ENCODE data around the gene NEK4. TPM values are rescaled to one million over a fixed set of nuclear protein-coding genes. Genes with fewer than 3 reads are reported as not detected.

The NEK4 gene
- total RNA-seq, 1 donor from 2014 or later = 32.9 TPM

DNA sequence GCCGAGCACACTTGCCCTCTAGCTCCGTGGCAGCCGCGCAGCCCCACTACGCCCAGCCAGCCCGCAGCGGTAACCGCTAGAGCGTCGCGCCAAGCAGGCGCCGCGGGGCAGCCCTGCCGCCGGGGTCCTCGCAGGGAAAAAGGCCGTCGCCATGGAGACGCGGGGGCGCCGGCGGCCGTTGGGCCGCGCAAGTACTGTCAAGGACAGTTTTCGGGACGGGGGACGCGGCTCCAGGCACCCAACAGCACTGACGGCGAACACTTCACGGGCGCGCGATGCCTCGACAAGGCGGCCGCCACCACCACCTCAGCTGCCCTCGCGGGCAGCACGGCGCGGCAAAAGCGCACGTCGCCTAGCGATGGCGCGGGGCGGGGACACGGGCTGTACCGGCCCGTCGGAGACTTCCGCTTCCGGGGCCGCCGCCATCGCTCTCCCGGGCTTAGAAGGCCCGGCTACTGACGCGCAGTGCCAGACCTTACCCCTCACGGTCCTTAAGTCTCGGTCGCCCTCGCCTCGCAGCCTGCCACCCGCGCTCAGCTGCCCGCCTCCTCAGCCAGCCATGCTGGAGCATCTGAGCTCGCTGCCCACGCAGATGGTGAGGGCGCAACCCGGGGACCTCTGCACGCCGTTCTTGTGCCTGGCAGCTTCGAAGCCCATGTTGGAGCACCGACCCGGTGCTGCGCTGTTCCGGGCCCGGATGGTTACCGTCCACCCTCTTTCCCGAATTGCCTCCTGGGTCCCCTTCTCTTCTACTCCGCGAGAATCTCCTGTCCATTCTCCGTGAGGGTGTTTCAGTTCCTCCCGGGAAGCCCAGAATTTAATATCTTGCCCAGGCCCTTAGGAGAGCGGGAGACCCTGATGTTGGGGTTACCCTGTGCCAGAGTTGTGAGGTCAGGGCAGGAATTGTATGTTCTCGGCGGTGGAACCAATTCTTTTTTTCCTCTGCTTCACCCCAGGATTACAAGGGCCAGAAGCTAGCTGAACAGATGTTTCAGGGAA is 64.8 kb downstream of the NEK4 start, which contains the start of the genes GLT8D1 and SPCS1:
Gene GLT8D1 (minus strand): TSS at position 104 of the 999 bp plus-strand sequence. CDS start 5,331 bp downstream, outside the sequence.
Gene SPCS1 (plus strand): TSS at position 419 of the 999 bp plus-strand sequence. CDS start 141 bp downstream, at position 560.
- H3K27me3 Mint-ChIP-seq (ENCODE audit: low read depth) = no peaks in the 10 kb centered on the region
- peak; percentile 69 to 87 for DNase-seq (ENCODE audit: low spot score in 2 of 2, unreplicated experiment in 2 of 2)
- no peak for TF ChIP-seq CTCF (IDR thresholded peaks at IDR 0.05; ENCODE audit: unreplicated experiment)
- H3K4me1 Mint-ChIP-seq = peaks cover 28% of the 10 kb centered on the region
- H3K4me3 Mint-ChIP-seq = peak within 1 kb of the TSS; percentile 95
- H3K9me3 Mint-ChIP-seq = no peaks in the 10 kb centered on the region
- H3K27ac Mint-ChIP-seq = peak within 1 kb of the TSS; percentile 94
- H3K36me3 Mint-ChIP-seq = no peaks in the 10 kb centered on the region

- H3K4me3 Mint-ChIP-seq = peak overlapping the region; percentile 95
Observed at GRCh38 chr3:52705438-52705687, 65.4 kb downstream of the NEK4 start.

GRCh38 chr3:52704611-52705437 is 65.9 kb downstream of the NEK4 start:
- no peak for DNase-seq (ENCODE audit: low spot score in 2 of 2, unreplicated experiment in 2 of 2)

More at GRCh38 chr3:52705438-52705687, 65.4 kb downstream of the NEK4 start:
- H3K27me3 Mint-ChIP-seq (ENCODE audit: low read depth) = no peaks in the 10 kb centered on the region
- no peaks in the 10 kb centered on the region for H3K36me3 Mint-ChIP-seq
- DNase-seq (ENCODE audit: low spot score in 2 of 2, unreplicated experiment in 2 of 2) = no peak
- TF ChIP-seq CTCF (IDR thresholded peaks at IDR 0.05; ENCODE audit: unreplicated experiment) = no peak
- peaks cover 28% of the 10 kb centered on the region for H3K4me1 Mint-ChIP-seq
- H3K9me3 Mint-ChIP-seq = no peaks in the 10 kb centered on the region
- H3K27ac Mint-ChIP-seq = peak overlapping the region; percentile 94

DNA sequence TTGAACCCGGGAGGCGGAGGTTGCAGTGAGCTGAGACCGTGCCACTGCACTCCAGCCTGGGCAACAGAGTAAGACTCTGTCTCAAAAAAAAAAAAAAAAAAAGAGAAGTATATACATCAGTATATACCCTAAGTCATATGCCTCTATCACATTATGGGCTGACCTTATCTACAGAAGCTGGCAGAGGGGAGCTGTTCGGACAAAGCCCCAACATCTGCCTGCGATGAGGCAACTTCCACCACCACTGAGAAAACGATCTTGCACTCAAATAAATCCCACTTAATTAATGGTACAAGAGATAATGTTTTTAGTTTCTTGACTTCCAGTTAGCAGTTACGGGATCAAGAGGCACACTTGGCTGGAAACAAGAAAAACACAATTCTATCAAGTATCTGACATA is 67.4 kb downstream of the NEK4 start:
- Mint-ChIP-seq H3K27me3 (ENCODE audit: low read depth) (no peaks in the 10 kb centered on the region), H3K36me3 (peaks cover 6% of the 10 kb centered on the region), H3K9me3 (no peaks in the 10 kb centered on the region), H3K27ac (no peak overlapping the region), H3K4me3 (no peak overlapping the region), H3K4me1 (peaks cover 28% of the 10 kb centered on the region)
- DNase-seq (ENCODE audit: low spot score in 2 of 2, unreplicated experiment in 2 of 2) = no peak
- no peak for TF ChIP-seq CTCF (IDR thresholded peaks at IDR 0.05; ENCODE audit: unreplicated experiment)

More at GRCh38 chr3:52704611-52705437, 65.9 kb downstream of the NEK4 start:
- Mint-ChIP-seq H3K4me3 (peak overlapping the region; percentile 95), H3K27me3 (ENCODE audit: low read depth) (no peaks in the 10 kb centered on the region), H3K36me3 (peaks cover 3% of the 10 kb centered on the region), H3K9me3 (no peaks in the 10 kb centered on the region), H3K4me1 (peaks cover 28% of the 10 kb centered on the region), H3K27ac (peak overlapping the region; percentile 94)
- TF ChIP-seq CTCF (IDR thresholded peaks at IDR 0.05; ENCODE audit: unreplicated experiment) = no peak

DNA sequence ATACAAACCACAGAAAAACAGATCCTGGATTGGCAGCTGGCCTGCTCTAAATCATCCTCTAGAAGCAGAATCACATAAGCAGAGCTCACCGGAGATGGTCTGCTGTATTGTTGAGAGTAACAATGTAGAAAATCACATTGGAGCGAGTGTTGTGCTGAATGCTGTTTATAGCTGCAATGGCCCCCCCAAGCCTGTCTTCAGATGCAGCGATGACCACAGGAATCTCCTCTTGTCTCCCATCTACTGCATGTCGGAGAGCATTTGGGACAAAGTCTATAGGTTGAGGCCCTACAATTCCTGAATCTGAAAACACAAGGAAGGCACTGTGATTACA is 73.1 kb downstream of the NEK4 start:
- H3K4me1 Mint-ChIP-seq = no peaks in the 10 kb centered on the region
- no peaks in the 10 kb centered on the region for H3K27me3 Mint-ChIP-seq (ENCODE audit: low read depth)
- DNase-seq (ENCODE audit: low spot score in 2 of 2, unreplicated experiment in 2 of 2) = no peak
- peak overlapping the region; percentile 25 for H3K27ac Mint-ChIP-seq
- TF ChIP-seq CTCF (IDR thresholded peaks at IDR 0.05; ENCODE audit: unreplicated experiment) = no peak
- H3K4me3 Mint-ChIP-seq = no peak overlapping the region
- H3K36me3 Mint-ChIP-seq = peaks cover 36% of the 10 kb centered on the region
- H3K9me3 Mint-ChIP-seq = no peaks in the 10 kb centered on the region

Measured in mesothelial cell of epicardium (in vitro differentiated cells).